Measurements from ENCODE around the gene WDR48.

Gene WDR48

GRCh38 chr3:39082666-39083313 is 31.0 kb downstream of the WDR48 start:
- TF ChIP-seq CTBP1 (IDR thresholded peaks at IDR 0.05; ENCODE audit: borderline replicate concordance) (no peak), FOXM1 (IDR thresholded peaks at IDR 0.05; ENCODE audit: borderline replicate concordance) (no peak), ZNF384 (IDR thresholded peaks at IDR 0.05) (no peak), SUZ12 (IDR thresholded peaks at IDR 0.05) (no peak), TARDBP (IDR thresholded peaks at IDR 0.05) (no peak), SP1 (IDR thresholded peaks at IDR 0.05) (no peak), HDGF (IDR thresholded peaks at IDR 0.05; ENCODE audit: borderline replicate concordance) (no peak), FOXK2 (IDR thresholded peaks at IDR 0.05) (no peak), FOXA1 (IDR thresholded peaks at IDR 0.05) (no peak), LEF1 (IDR thresholded peaks at IDR 0.05; ENCODE audit: borderline replicate concordance) (no peak), L3MBTL2 (conservative IDR thresholded peaks at IDR 0.05) (no peak), ARNT (IDR thresholded peaks at IDR 0.05) (no peak), PKNOX1 (IDR thresholded peaks at IDR 0.05) (no peak), ELF4 (IDR thresholded peaks at IDR 0.05) (no peak), BHLHE40 (IDR thresholded peaks at IDR 0.05; ENCODE audit: borderline replicate concordance) (no peak), NFRKB (IDR thresholded peaks at IDR 0.05) (no peak)
- no peak for DNase-seq (ENCODE audit: extremely low spot score)
- CTCF ChIA-PET = no interaction called here
- POLR2A ChIA-PET = no interaction called here

DNA sequence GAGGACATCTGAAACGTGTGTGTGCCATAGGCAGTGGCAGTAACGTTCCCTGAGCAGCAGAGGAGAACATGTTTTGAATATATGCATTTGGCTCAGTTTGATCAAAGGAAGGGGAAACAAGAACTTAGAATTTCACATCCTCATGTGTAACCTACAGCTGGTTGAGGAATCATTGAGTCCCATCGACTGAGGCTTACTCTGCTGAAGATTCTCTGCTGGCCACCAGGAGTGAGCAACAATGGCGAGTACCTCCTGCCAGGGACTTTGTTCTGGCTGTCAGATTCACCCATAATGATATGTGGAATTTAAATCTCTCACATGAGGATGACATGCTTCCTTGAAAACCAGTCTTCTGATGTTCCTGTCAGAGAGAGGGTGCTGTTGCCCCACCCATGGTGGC is 34.3 kb downstream of the WDR48 start:
- ChIA-PET POLR2A (no interaction called here), CTCF (interaction anchor here (0.8 kb wide), 1 partner anchor 600 kb away, joined by 3 read pairs; no protein-coding TSS in a partner anchor)
- no peak for DNase-seq (ENCODE audit: extremely low spot score)
- TF ChIP-seq PKNOX1 (IDR thresholded peaks at IDR 0.05) (no peak), NFRKB (IDR thresholded peaks at IDR 0.05) (no peak), BHLHE40 (IDR thresholded peaks at IDR 0.05; ENCODE audit: borderline replicate concordance) (no peak), FOXA1 (IDR thresholded peaks at IDR 0.05) (no peak)

GRCh38 chr3:39088456-39088855 is 36.6 kb downstream of the WDR48 start:
- CTCF ChIA-PET = no interaction called here
- POLR2A ChIA-PET = no interaction called here
- TF ChIP-seq ARNT (IDR thresholded peaks at IDR 0.05) = no peak
- no peak for TF ChIP-seq LEF1 (IDR thresholded peaks at IDR 0.05; ENCODE audit: borderline replicate concordance)
- no peak for TF ChIP-seq FOXM1 (IDR thresholded peaks at IDR 0.05; ENCODE audit: borderline replicate concordance)
- no peak for TF ChIP-seq HDGF (IDR thresholded peaks at IDR 0.05; ENCODE audit: borderline replicate concordance)
- no peak for TF ChIP-seq CTBP1 (IDR thresholded peaks at IDR 0.05; ENCODE audit: borderline replicate concordance)
- no peak for TF ChIP-seq SP1 (IDR thresholded peaks at IDR 0.05)
- TF ChIP-seq FOXK2 (IDR thresholded peaks at IDR 0.05) = no peak
- TF ChIP-seq TARDBP (IDR thresholded peaks at IDR 0.05) = no peak
- no peak for TF ChIP-seq ZNF384 (IDR thresholded peaks at IDR 0.05)
- TF ChIP-seq NFRKB (IDR thresholded peaks at IDR 0.05) = no peak
- no peak for TF ChIP-seq FOXA1 (IDR thresholded peaks at IDR 0.05)
- no peak for TF ChIP-seq SUZ12 (IDR thresholded peaks at IDR 0.05)
- TF ChIP-seq L3MBTL2 (conservative IDR thresholded peaks at IDR 0.05) = no peak
- TF ChIP-seq ELF4 (IDR thresholded peaks at IDR 0.05) = no peak
- TF ChIP-seq BHLHE40 (IDR thresholded peaks at IDR 0.05; ENCODE audit: borderline replicate concordance) = no peak
- TF ChIP-seq PKNOX1 (IDR thresholded peaks at IDR 0.05) = no peak
- DNase-seq (ENCODE audit: extremely low spot score) = no peak

GRCh38 chr3:39088889-39089288 is 37.1 kb downstream of the WDR48 start:
- DNase-seq (ENCODE audit: extremely low spot score) = no peak
- ChIA-PET POLR2A (no interaction called here), CTCF (no interaction called here)
- TF ChIP-seq BHLHE40 (IDR thresholded peaks at IDR 0.05; ENCODE audit: borderline replicate concordance) = no peak
- TF ChIP-seq ELF4 (IDR thresholded peaks at IDR 0.05) = no peak

DNA sequence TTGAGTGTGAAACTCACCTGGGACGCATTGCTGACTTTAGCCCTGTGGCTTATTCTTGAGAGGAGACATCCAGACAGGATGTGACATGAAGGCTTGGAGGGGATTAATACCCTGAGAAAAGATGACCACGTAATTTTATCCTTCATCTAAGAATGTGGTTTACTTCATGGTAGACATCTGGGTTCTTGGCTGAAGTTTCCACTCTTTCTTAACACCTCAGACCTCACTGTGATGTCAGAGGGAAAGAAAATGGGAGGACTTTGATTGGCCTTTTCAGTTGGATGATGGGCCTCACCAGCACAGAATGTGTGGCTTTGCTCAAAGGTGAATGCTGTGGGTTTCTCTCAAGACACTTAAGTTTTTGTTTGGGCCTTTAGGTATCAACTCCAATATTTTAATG is 39.1 kb downstream of the WDR48 start:
- no peak for DNase-seq (ENCODE audit: extremely low spot score)
- POLR2A ChIA-PET = no interaction called here
- CTCF ChIA-PET = no interaction called here
- TF ChIP-seq FOXK2 (IDR thresholded peaks at IDR 0.05) (no peak), FOXM1 (IDR thresholded peaks at IDR 0.05; ENCODE audit: borderline replicate concordance) (no peak), FOXA1 (IDR thresholded peaks at IDR 0.05) (no peak), SUZ12 (IDR thresholded peaks at IDR 0.05) (no peak)

- POLR2A ChIA-PET = no interaction called here
- DNase-seq (ENCODE audit: extremely low spot score) = no peak
- CTCF ChIA-PET = no interaction called here
- TF ChIP-seq HDGF (IDR thresholded peaks at IDR 0.05; ENCODE audit: borderline replicate concordance) (no peak), SUZ12 (IDR thresholded peaks at IDR 0.05) (no peak)
These were observed 43.2 kb downstream of the WDR48 start for GRCh38 chr3:39094851-39095677.

DNA sequence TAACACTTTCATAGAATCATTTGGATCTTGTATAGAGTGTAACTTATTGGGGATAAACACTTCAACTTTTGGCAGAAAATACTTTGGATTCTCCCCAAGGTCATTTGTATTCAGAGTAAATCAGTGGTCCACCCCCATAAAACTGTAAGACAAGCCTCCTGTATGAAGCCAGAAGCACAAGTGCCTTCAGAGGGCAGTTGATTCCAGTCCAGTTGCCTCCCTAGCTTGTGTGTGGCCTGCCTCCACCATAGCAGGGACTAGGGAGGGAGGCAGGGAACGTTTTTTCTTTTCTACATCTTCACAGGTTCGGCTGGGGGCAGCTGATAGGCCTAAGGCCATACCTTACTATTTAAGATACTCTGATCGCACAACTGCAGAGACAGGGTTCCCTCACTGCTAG is 44.0 kb downstream of the WDR48 start:
- POLR2A ChIA-PET = no interaction called here

More for the DNA sequence above, 44.0 kb downstream of the WDR48 start:
- no peak for DNase-seq (ENCODE audit: extremely low spot score)
- CTCF ChIA-PET = interaction anchor here (0.6 kb wide), 1 partner anchor 757 kb away, joined by 3 read pairs; no protein-coding TSS in a partner anchor
- no peak for TF ChIP-seq TARDBP (IDR thresholded peaks at IDR 0.05)
- no peak for TF ChIP-seq SP1 (IDR thresholded peaks at IDR 0.05)
- TF ChIP-seq FOXK2 (IDR thresholded peaks at IDR 0.05) = no peak
- no peak for TF ChIP-seq ZNF384 (IDR thresholded peaks at IDR 0.05)
- no peak for TF ChIP-seq ELF4 (IDR thresholded peaks at IDR 0.05)
- TF ChIP-seq NFRKB (IDR thresholded peaks at IDR 0.05) = no peak
